AG09319 (cell line): ENCODE measurements around the gene UPF1.

Experiments
- DNase-seq: peaks from one replicate; pipeline ENCODE4 v3.0.0-alpha.2; 2010; ENCODE audit warnings: low read depth; ENCODE audit errors: extremely low read depth
- CTCF ChIP-seq: IDR thresholded peaks from 2 replicates; pipeline ENCODE4 v1.5.1; 2011; ENCODE audit warnings: low read depth, mild to moderate bottlenecking, inconsistent platforms, low read length, moderate library complexity

UPF1 gene

DNA sequence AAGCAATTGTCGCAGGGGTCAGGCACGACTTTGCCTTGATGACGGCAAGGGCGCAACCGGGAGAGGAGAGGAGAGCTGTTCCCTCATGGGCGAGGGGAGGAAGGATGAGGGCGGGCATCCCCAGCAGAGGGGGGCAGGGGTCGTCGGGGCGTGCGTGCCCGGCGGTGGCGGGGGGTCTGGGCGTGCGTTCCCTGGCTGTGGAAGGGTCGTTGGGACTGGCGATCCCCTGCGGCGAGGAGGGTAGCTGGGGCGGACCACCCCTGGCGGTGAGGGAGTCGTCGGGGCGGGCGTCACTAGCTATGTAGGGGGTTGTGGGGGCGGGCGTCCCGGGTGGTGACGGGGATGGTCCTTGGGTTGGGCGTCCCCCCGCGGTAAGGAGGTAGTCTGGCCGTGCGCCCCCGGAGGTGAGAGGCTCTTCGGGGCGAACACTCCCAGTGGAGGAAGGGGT lies 42.3 kb upstream of the UPF1 start:
- DNase-seq, result no peak
- TF ChIP-seq CTCF, result no peak

GRCh38 chr19:18789883-18790565 lies 41.7 kb upstream of the UPF1 start:
- DNase-seq, result no peak

GRCh38 chr19:18790566-18791314 lies 41.0 kb upstream of the UPF1 start, which contains the start of gene COMP:
COMP (minus strand) TSS chr19:18791305; CDS start chr19:18791269, 36 bp downstream.
- no peak for DNase-seq
- no peak for TF ChIP-seq CTCF

More at GRCh38 chr19:18789883-18790565, 41.7 kb upstream of the UPF1 start:
- TF ChIP-seq CTCF, result no peak

GRCh38 chr19:18791315-18791678 lies 40.5 kb upstream of the UPF1 start:
- TF ChIP-seq CTCF, result no peak
- DNase-seq, result no peak

DNA sequence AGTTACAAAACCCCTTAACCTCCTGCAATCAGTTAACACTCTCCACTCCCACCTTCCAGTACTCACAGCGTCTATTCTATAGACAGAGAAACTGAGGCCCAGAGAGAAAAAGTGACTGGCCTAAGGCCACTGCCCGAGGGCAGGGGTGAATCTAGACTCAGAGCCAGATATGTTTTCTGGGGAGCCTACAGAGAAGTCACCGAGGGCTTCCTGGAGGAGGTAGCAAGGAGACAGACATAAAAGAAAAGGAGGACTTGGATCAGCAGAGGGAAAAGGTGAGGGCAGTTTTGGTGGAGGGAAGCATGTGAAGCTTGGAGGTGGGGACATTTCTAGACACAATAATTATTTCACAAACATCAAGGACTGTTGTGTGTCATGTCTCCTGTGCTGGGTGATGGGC lies 39.1 kb upstream of the UPF1 start:
- no peak for DNase-seq
- no peak for TF ChIP-seq CTCF

DNA sequence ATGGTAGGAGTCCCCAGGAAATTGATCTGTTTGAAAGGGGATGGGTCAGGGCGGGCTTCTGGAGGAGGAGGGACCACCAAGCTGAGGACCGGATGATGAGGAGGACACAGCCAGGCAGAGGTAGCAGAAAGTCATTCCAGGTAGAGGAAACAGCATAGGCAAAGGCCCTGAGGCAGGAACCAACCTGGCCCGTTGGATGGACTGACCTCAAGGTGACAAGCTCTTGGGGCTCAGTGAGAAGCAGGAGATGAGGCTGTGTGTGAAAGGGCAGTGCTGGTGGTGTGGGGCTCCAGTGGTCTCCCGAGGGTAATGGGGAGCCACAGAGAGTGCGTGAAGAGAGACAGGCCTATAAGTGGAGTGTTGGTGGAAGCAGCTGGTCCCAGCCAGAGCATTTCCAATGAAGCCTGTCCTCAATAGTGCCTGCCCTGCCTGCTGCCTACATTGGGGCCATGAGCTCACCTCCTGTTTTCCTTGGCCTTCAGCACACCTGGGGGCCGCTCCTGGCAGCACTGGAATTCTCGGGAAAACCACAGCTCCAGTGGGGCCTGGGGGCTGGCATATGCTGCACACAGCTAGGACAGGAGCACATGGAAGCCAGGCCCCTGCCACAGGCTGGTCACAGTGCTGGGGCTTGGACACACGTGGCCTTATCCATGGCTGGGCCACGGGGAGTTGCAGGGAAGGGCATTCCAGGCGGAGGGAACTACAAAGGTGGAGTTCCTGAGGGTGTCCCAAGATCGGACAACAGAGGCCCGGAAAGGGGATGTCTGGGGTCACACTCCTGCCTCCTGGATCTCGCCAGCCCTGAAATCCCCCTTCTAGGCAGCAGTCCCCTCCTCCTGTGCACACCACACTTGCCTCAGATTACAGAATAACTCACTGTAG lies 38.4 kb upstream of the UPF1 start:
- no peak for DNase-seq
- TF ChIP-seq CTCF, result no peak
